ENCODE data around the gene ALDH1A1. TPM values are rescaled to one million over a fixed set of nuclear protein-coding genes. Genes with fewer than 3 reads are reported as not detected.

The ALDH1A1 gene
- total RNA-seq, 4 donors from 2014 or later: 86.4 to 247 (median 156) TPM

GRCh38 chr9:72931437-72931836, 21.4 kb downstream of the ALDH1A1 start:
- no peak for TF ChIP-seq CTCF (IDR thresholded peaks at IDR 0.05)
- no peak for TF ChIP-seq EP300 (IDR thresholded peaks at IDR 0.05)
- TF ChIP-seq POLR2A (IDR thresholded peaks at IDR 0.05): no peak
- H3K4me1 ChIP-seq: peaks cover 3 to 32% (median 8%) of the 10 kb centered on the region in 4 donors
- peaks cover 0 to 27% (median 0%) of the 10 kb centered on the region in 3 donors for H3K36me3 ChIP-seq
- no peaks in the 10 kb centered on the region for H3K9me3 ChIP-seq
- no peak overlapping the region for H3K4me3 ChIP-seq
- no peaks in the 10 kb centered on the region for H3K27me3 ChIP-seq
- no peak for DNase-seq (ENCODE audit: low spot score in 2 of 2)
- 33 to 42% methylated on average over 1 of the region's 1 CpG for WGBS, 2 donors
- peak overlapping the region in 3 of 4 donors; percentile 10 to 77 (median 66) for H3K27ac ChIP-seq

- DNase-seq (ENCODE audit: low spot score in 2 of 2): no peak
- WGBS, 2 donors: 84 to 90% methylated on average over 10 of the region's 10 CpGs
- peak overlapping the region in 2 of 4 donors; percentile 66 to 77 for H3K27ac ChIP-seq
- no peak for TF ChIP-seq POLR2A (IDR thresholded peaks at IDR 0.05)
- TF ChIP-seq CTCF (IDR thresholded peaks at IDR 0.05): no peak
- TF ChIP-seq EP300 (IDR thresholded peaks at IDR 0.05): no peak
- H3K4me1 ChIP-seq: peaks cover 3 to 31% (median 10%) of the 10 kb centered on the region in 4 donors
- no peaks in the 10 kb centered on the region for H3K27me3 ChIP-seq
- no peak overlapping the region for H3K4me3 ChIP-seq
- no peaks in the 10 kb centered on the region for H3K9me3 ChIP-seq
- peaks cover 0 to 28% (median 0%) of the 10 kb centered on the region in 3 donors for H3K36me3 ChIP-seq
These were observed 22.0 kb downstream of the ALDH1A1 start for GRCh38 chr9:72930828-72931227.

- H3K27ac ChIP-seq: peak overlapping the region in 1 of 4 donors; percentile 77
- H3K36me3 ChIP-seq: peaks cover 0 to 28% (median 0%) of the 10 kb centered on the region in 3 donors
- peaks cover 3 to 34% (median 15%) of the 10 kb centered on the region in 4 donors for H3K4me1 ChIP-seq
These were observed 23.3 kb downstream of the ALDH1A1 start for GRCh38 chr9:72929542-72929941.

GRCh38 chr9:72928042-72928507, 24.8 kb downstream of the ALDH1A1 start:
- TF ChIP-seq EP300 (IDR thresholded peaks at IDR 0.05) (no peak), POLR2A (IDR thresholded peaks at IDR 0.05) (no peak), CTCF (IDR thresholded peaks at IDR 0.05) (no peak)
- H3K4me3 ChIP-seq: no peak overlapping the region
- H3K9me3 ChIP-seq: no peaks in the 10 kb centered on the region
- H3K27me3 ChIP-seq: no peaks in the 10 kb centered on the region
- H3K4me1 ChIP-seq: peaks cover 3 to 37% (median 18%) of the 10 kb centered on the region in 4 donors
- no peak for DNase-seq (ENCODE audit: low spot score in 2 of 2)
- 82 to 85% methylated on average over 4 of the region's 4 CpGs for WGBS, 2 donors
- peaks cover 0 to 28% (median 0%) of the 10 kb centered on the region in 3 donors for H3K36me3 ChIP-seq
- H3K27ac ChIP-seq: peak overlapping the region in 1 of 4 donors; percentile 70

More at GRCh38 chr9:72929542-72929941, 23.3 kb downstream of the ALDH1A1 start:
- TF ChIP-seq POLR2A (IDR thresholded peaks at IDR 0.05): no peak
- TF ChIP-seq CTCF (IDR thresholded peaks at IDR 0.05): no peak
- TF ChIP-seq EP300 (IDR thresholded peaks at IDR 0.05): no peak
- no peak for DNase-seq (ENCODE audit: low spot score in 2 of 2)
- Histone ChIP-seq H3K9me3 (no peaks in the 10 kb centered on the region), H3K27me3 (no peaks in the 10 kb centered on the region), H3K4me3 (no peak overlapping the region)
- 82 to 87% methylated on average over 1 of the region's 1 CpG for WGBS, 2 donors

- peaks cover 0 to 25% (median 11%) of the 10 kb centered on the region in 4 donors for H3K4me1 ChIP-seq
- DNase-seq (ENCODE audit: low spot score in 2 of 2): no peak
- peak overlapping the region in 2 of 4 donors; percentile 51 to 83 for H3K27ac ChIP-seq
- H3K4me3 ChIP-seq: no peak overlapping the region
- H3K27me3 ChIP-seq: no peaks in the 10 kb centered on the region
- H3K9me3 ChIP-seq: no peaks in the 10 kb centered on the region
- TF ChIP-seq CTCF (IDR thresholded peaks at IDR 0.05) (no peak), EP300 (IDR thresholded peaks at IDR 0.05) (no peak), POLR2A (IDR thresholded peaks at IDR 0.05) (no peak)
- H3K36me3 ChIP-seq: peaks cover 0 to 40% (median 0%) of the 10 kb centered on the region in 3 donors
- WGBS, 2 donors: 100% methylated on average over 1 of the region's 1 CpG
These were observed 26.3 kb downstream of the ALDH1A1 start for GRCh38 chr9:72926506-72926905.

All from tibial nerve (tissue), 4 donors.